ENCODE data around the gene ZNF48. TPM values are rescaled to one million over a fixed set of nuclear protein-coding genes. Genes with fewer than 3 reads are reported as not detected.
A peak's percentile ranks its signal among the peaks of the same experiment; 100 is the strongest.

The ZNF48 gene
- total and polyA plus RNA-seq, 2 donors (not counting 1 experiment from before 2014, with no cell fraction given), result 8.4 to 13.3 TPM

GRCh38 chr16:30370456-30371247 lies 24.6 kb upstream of the ZNF48 start, which contains the start of gene TBC1D10B:
Gene TBC1D10B (minus strand): TSS chr16:30370494. CDS start chr16:30370183, 311 bp downstream.
- no peaks in the 10 kb centered on the region for H3K27me3 ChIP-seq (replicated peaks in 1 of 4; ENCODE audit: control extremely low read depth in 1 of 4, control insufficient read depth in 3 of 4, insufficient read depth in 4 of 4, low read length in 3 of 4)
- H3K79me2 ChIP-seq (ENCODE audit: control insufficient read depth, insufficient read depth, low read length), result peaks cover 39% of the 10 kb centered on the region
- Mint-ChIP-seq H3K27ac (peak within 1 kb of the TSS; percentile 90), H3K4me3 (peak within 1 kb of the TSS; percentile 86), H3K4me1 (peaks cover 49% of the 10 kb centered on the region), H3K9me3 (ENCODE audit: insufficient read depth) (no peaks in the 10 kb centered on the region), H3K27me3 (no peaks in the 10 kb centered on the region)
- peak within 1 kb of the TSS; percentile 68 for H2AFZ ChIP-seq (ENCODE audit: insufficient read depth, low read depth, low read length, poor library complexity, severe bottlenecking)
- H3K36me3 ChIP-seq (replicated peaks in 1 of 2; ENCODE audit: control extremely low read depth in 1 of 2, control insufficient read depth in 1 of 2, extremely low read depth in 1 of 2, insufficient read depth in 2 of 2, low read length in 1 of 2), result peaks cover 0 to 3% of the 10 kb centered on the region in 2 experiments
- H4K20me1 ChIP-seq (ENCODE audit: control insufficient read depth, insufficient read depth, low read length, poor library complexity, severe bottlenecking), result peaks cover 37% of the 10 kb centered on the region
- DNase-seq, result peak; percentile 99
- peak within 1 kb of the TSS; percentile 60 to 71 for H3K27ac ChIP-seq (ENCODE audit: low read length in 2 of 2)
- under 1% methylated on average over 39 of the region's 40 CpGs for WGBS (ENCODE audit: insufficient coverage)
- POLR2A ChIA-PET, result interaction anchor here (0.6 to 2.2 kb wide), 17 partner anchors 12 to 312 kb away, joined by 3 to 13 read pairs (median 5); partner anchors contain the start of genes ALDOA, CD2BP2, CORO1A and DCTPP1
- TF ChIP-seq CTCF (IDR thresholded peaks at IDR 0.05), result peak; percentile 26
- TF ChIP-seq EZH2 (IDR thresholded peaks at IDR 0.05; ENCODE audit: borderline replicate concordance, insufficient read depth, low read depth, low read length, poor library complexity, severe bottlenecking), result no peak
- H3K4me3 ChIP-seq (ENCODE audit: control extremely low read depth in 1 of 5, extremely low read depth in 1 of 5, insufficient read depth in 1 of 5, low read depth in 2 of 5, low read length in 4 of 5), result peak within 1 kb of the TSS; percentile 47 to 77 (median 70)
- CTCF ChIA-PET, result interaction anchor here (0.7 to 4.0 kb wide), 9 partner anchors 12 to 278 kb away, joined by 3 to 37 read pairs (median 7); partner anchors contain the start of genes CD2BP2, SEPTIN1, ZNF48 and ZNF771
- intact Hi-C loops (cut with micrococcal nuclease), result loop anchor here (1.0 to 10.0 kb wide), 16 partner anchors 8 to 1446 kb away; partner anchors contain the start of genes ALDOA, CD2BP2, DCTPP1 and FBRS
- peak; percentile 82 for ATAC-seq (ENCODE audit: low read depth)
- H3K9ac ChIP-seq (ENCODE audit: low read length), result peak within 1 kb of the TSS; percentile 74
- H3K4me2 ChIP-seq (replicated peaks; ENCODE audit: low read depth, low read length, poor library complexity, severe bottlenecking), result peak within 1 kb of the TSS; percentile 93
- no peaks in the 10 kb centered on the region for H3K9me3 ChIP-seq (ENCODE audit: control extremely low read depth in 1 of 3, control insufficient read depth in 2 of 3, insufficient read depth in 1 of 3, low read length in 2 of 3)
- peaks cover 25 to 35% of the 10 kb centered on the region in 2 donors for H3K4me1 ChIP-seq (ENCODE audit: control insufficient read depth in 2 of 2, insufficient read depth in 2 of 2, low read length in 2 of 2)
